Psoas muscle (tissue), 8 donors: Measurements from ENCODE around the gene MTMR6. TPM values are rescaled to one million over a fixed set of nuclear protein-coding genes. Genes with fewer than 3 reads are reported as not detected.

Experiments
- ATAC-seq, 4 donors: fragments of 200-7000 bp; cut with Tn5 transposase; one replicate each; pipeline ENCODE4 v1.9.1; 2020; ENCODE audit warnings: moderate library complexity in 3 of 4, mild to moderate bottlenecking in 2 of 4
- DNase-seq, 2 donors: peaks; one replicate each; pipeline ENCODE4 v3.0.0-alpha.2; 2020
- H3K27ac ChIP-seq: fragments of 200-600 bp; one replicate; pipeline ENCODE4 v1.8.0; 2022
- H3K27me3 ChIP-seq, 3 donors: fragments of 200-600 bp in 1 of 3; one replicate each; pipeline versions ENCODE4 v1.6.1 to v1.8.0; 2013 to 2022; ENCODE audit warnings: low read length in 2 of 3, mild to moderate bottlenecking in 2 of 3, moderate library complexity in 1 of 3; ENCODE audit not compliant: insufficient read depth in 3 of 3
- H3K36me3 ChIP-seq, 2 donors: fragments of 200-600 bp in 1 of 2; one replicate each; pipeline versions ENCODE4 v1.6.1 to v1.8.0; 2013 to 2022; ENCODE audit warnings: low read depth in 1 of 2, mild to moderate bottlenecking in 1 of 2, moderate library complexity in 1 of 2; ENCODE audit not compliant: insufficient read depth in 1 of 2
- H3K4me1 ChIP-seq: fragments of 200-600 bp; one replicate; pipeline ENCODE4 v1.8.0; 2022
- H3K4me3 ChIP-seq: fragments of 200-600 bp; one replicate; pipeline ENCODE4 v1.8.0; 2022; ENCODE audit warnings: mild to moderate bottlenecking
- H3K9me3 ChIP-seq: fragments of 200-600 bp; one replicate; pipeline ENCODE4 v1.8.0; 2022
- WGBS, 3 donors: extraction: QIAGEN DNeasy Blood & Tissue Kit; methylation state at CpG; one replicate each; pipeline versions ENCODE4 v1.1.6 to v1.1.7; 2013; 5-methylcytosine and 5-hydroxymethylcytosine counted together
- intact Hi-C, 2 donors: fragments of 100-400 bp; cut with DNase I; formaldehyde crosslinking; loops; one replicate each; pipeline versions ENCODE4 v1.11.0 to v1.14.2; 2022
- long read RNA-seq, 2 donors: library from polyadenylated mRNA; unstranded; transcript quantifications; one replicate each; pipeline ENCODE4 v2.0.0, GENCODE V29; 2021
- polyA plus RNA-seq, 3 donors: library from polyadenylated mRNA; stranded (reverse); fragments of 200-250 nt; gene quantifications; one replicate each; pipeline ENCODE4 v1.2.3, GENCODE V29; 2013
- total RNA-seq, 4 donors: library from RNA; stranded (reverse); fragmentation: NEBNext Ultra II Directional in 2 of 4; extraction: Animal tissue kit (Norgen Biotek cat#: 25700) in 2 of 4; gene quantifications; one replicate each; pipeline versions ENCODE4 v1.2.1 to v1.2.4, GENCODE V29; 2021 to 2023
- TF ChIP-seq, protein P1 (sequence below): fragments of 200-600 bp; IDR thresholded peaks from one replicate; pipeline ENCODE4 v1.8.0; 2022; ENCODE audit warnings: antibody characterized with exemption
- donor health status: healthy with polysubstance abuse.
- donor health status: DM: no; HTN: no; CAD: no; lungs with moderate emphysema.
- donor health status: Bipolar disorder and iron deficiency.
- donor health status: healthy.
- donor health status: DM: yes; HTN: yes; CAD: no.
- donor health status: DM: no; HTN: no; CAD: no.
- donor health status: DM: no; HTN: no; CAD: no.
- donor health status: DM: yes; HTN: yes; CAD: no.

MTMR6 gene
- total RNA-seq = 10 to 100 TPM; 13.6 to 15.8 (median 15.6) TPM
- 10 to 100 TPM in 1 of 3 donors, 1 to 10 TPM in 2; 7.7 to 22.9 (median 9.6) TPM for polyA plus RNA-seq
- long read RNA-seq, donor 1, full-length matches to known transcripts = 26 of 33 reads
- long read RNA-seq, donor 1, partial matches to known transcripts = 2 of 33 reads
- long read RNA-seq, donor 1, other reads (novel, unspliced or antisense) = 5 of 33 reads
- long read RNA-seq, donor 2, full-length matches to known transcripts = 38 of 48 reads
- long read RNA-seq, donor 2, partial matches to known transcripts = 3 of 48 reads
- long read RNA-seq, donor 2, other reads (novel, unspliced or antisense) = 7 of 48 reads

DNA sequence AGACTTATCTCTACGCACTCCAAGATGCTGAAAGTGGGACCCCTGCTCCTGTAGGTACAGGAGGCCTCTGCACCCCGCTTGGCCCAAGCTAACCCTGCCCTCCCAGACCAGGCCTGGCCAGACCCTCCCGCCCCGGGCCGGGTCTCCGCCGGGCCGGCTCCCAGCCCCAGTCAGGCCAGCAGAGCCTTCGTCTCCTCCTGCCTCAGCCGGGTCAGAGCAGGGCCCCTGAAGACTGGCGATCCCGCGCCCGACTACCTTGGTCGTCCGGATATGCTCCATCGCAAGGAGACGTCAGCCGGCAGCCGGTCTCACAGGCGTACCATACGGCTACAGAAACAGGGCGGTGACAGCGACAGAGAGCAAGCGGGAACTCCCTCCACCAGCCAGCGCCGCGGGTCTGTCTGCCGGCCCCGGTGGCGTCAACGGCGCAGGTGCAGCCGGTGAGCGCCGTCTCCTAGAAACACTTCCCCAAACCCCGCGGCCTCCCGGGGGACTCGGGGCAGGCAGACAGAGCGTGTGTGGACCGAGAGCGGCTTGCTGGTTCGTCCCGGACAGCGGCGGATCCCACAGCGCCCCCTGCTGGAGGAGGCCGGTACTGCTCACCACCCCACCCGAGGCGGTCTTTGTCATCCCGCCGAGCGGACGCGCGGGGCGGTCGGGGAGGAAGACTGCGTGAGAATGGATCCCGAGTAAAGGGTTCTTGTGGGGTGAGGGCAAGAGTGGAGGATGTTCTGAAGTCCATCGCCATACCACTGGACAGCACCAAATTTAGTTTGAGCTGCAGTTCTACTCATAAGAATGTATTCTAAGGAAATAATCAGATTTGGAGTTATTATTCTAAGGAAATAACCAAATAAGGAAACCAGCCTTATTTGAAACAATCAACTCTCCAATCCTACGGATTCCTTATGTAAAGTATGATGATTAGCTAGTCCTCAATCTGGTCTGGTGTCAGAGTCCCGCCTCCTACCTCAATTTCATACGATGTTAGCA is at the start of gene MTMR6:
MTMR6 (minus strand) TSS at position 520 of the 993 bp plus-strand sequence; CDS start at position 279, 241 bp downstream.
- WGBS, 3 donors = 1 to 2% (median 1%) methylated on average over 65 of the region's 65 CpGs
- TF ChIP-seq, protein P1, sequence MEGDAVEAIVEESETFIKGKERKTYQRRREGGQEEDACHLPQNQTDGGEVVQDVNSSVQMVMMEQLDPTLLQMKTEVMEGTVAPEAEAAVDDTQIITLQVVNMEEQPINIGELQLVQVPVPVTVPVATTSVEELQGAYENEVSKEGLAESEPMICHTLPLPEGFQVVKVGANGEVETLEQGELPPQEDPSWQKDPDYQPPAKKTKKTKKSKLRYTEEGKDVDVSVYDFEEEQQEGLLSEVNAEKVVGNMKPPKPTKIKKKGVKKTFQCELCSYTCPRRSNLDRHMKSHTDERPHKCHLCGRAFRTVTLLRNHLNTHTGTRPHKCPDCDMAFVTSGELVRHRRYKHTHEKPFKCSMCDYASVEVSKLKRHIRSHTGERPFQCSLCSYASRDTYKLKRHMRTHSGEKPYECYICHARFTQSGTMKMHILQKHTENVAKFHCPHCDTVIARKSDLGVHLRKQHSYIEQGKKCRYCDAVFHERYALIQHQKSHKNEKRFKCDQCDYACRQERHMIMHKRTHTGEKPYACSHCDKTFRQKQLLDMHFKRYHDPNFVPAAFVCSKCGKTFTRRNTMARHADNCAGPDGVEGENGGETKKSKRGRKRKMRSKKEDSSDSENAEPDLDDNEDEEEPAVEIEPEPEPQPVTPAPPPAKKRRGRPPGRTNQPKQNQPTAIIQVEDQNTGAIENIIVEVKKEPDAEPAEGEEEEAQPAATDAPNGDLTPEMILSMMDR = peak; percentile 100
- Histone ChIP-seq H3K4me3 (peak within 1 kb of the TSS; percentile 99), H3K27me3 (no peaks in the 10 kb centered on the region), H3K36me3 (no peaks in the 10 kb centered on the region), H3K4me1 (peaks cover 8% of the 10 kb centered on the region), H3K27ac (peak within 1 kb of the TSS; percentile 92), H3K9me3 (no peaks in the 10 kb centered on the region)
- ATAC-seq = peak; percentile 98 to 99 (median 99)
- intact Hi-C loops = no loop called here
- DNase-seq = peak; percentile 92 to 97

DNA sequence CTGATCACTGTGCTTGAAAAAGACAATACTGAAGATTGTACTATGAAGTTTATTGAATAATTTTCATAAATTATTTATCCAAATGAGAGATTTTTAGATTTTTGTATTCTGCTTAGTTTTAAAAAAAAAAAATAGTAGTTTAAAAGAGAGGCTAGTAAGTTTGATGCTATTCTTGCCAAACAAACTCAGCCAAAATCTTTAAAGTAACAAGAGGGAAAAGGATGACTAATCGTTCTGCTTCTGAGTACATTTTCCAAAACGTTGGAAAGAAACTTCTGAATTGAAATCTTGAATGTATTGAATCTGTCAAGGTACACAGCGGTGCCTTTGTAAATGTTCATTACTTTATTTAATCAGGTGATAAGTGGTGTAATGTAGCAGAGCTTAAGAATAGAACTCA is 48.6 kb upstream of the MTMR6 start:
- TF ChIP-seq, protein P1 = no peak
- Histone ChIP-seq H3K9me3 (no peaks in the 10 kb centered on the region), H3K4me1 (no peaks in the 10 kb centered on the region), H3K4me3 (no peak overlapping the region), H3K27me3 (no peaks in the 10 kb centered on the region), H3K27ac (no peak overlapping the region), H3K36me3 (peaks cover 0 to 89% of the 10 kb centered on the region in 2 donors)
- no peak for DNase-seq
- intact Hi-C loops = no loop called here
- 57 to 68% (median 60%) methylated on average over 3 of the region's 3 CpGs for WGBS, 3 donors
- ATAC-seq = no peak

DNA sequence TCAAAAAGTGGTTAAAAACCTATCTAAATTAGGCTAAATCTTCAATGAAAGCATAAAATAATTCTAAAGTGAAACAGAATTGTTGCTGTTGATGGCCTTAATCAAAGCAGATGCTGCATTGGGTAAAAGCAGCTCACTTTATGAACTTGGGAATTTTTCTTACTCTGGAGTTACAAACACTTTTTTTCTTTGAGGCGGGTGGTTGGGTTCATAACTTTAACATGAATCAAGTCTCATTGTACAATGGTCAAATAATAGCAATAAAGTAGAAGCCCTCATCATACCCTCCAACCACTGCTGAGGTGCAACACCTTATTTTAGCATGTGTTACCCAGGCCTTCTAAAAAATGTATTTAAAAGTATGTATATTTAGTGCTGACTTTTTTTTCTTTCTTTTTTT is 43.3 kb upstream of the MTMR6 start:
- ATAC-seq = no peak
- Histone ChIP-seq H3K4me3 (no peak overlapping the region), H3K27ac (no peak overlapping the region), H3K4me1 (no peaks in the 10 kb centered on the region), H3K36me3 (peaks cover 2 to 92% of the 10 kb centered on the region in 2 donors), H3K27me3 (no peaks in the 10 kb centered on the region), H3K9me3 (no peaks in the 10 kb centered on the region)
- TF ChIP-seq, protein P1 = no peak
- no peak for DNase-seq
- 86 to 100% (median 98%) methylated on average over 1 of the region's 1 CpG for WGBS, 3 donors
- intact Hi-C loops = no loop called here

DNA sequence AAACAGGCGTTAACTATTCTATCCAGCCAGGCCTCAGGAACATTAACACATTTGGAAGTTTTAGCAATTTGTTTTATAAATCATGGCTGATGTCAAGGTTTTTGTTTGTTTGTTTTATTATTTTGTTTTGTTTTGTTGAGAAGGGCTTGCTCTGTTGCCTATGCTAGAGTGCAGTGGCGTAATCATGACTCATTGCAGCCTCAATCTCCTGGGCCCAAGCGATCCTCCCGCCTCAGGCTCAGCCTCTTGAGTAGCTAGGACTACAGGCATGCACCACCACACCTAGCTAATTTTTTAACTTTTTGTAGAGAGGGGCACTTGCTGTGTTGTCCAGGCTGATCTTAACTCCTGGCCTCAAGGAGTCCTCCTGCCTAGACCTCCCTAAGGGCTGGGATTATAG is 42.4 kb upstream of the MTMR6 start:
- TF ChIP-seq, protein P1 = no peak
- H3K36me3 ChIP-seq = peaks cover 2 to 98% of the 10 kb centered on the region in 2 donors
- H3K4me3 ChIP-seq = no peak overlapping the region
- no peaks in the 10 kb centered on the region for H3K27me3 ChIP-seq
- no peaks in the 10 kb centered on the region for H3K9me3 ChIP-seq
- WGBS, 3 donors = 95 to 96% (median 96%) methylated on average over 4 of the region's 4 CpGs
- H3K27ac ChIP-seq = no peak overlapping the region
- DNase-seq = peak in 1 of 2 donors; percentile 13
- no peaks in the 10 kb centered on the region for H3K4me1 ChIP-seq
- ATAC-seq = no peak
- intact Hi-C loops = no loop called here
